Panc1 (cell line): ENCODE measurements around the gene MSH2. TPM values are rescaled to one million over a fixed set of nuclear protein-coding genes. Genes with fewer than 3 reads are reported as not detected.
A peak's percentile ranks its signal among the peaks of the same experiment; 100 is the strongest.

Experiments used
- ATAC-seq: fragments of 200-7000 bp; cut with Tn5 transposase; 2 replicates; pipeline ENCODE4 v1.9.1; 2020; ENCODE audit warnings: mild to moderate bottlenecking, moderate library complexity
- Bru-seq: library from RNA; stranded (reverse); fragments of 400-500 nt; gene quantifications from one replicate; lab custom pipeline; 2021; lab: Mats Ljungman, UMichigan
- BruChase-seq, 2 experiments: library from RNA; stranded (reverse); fragments of 400-500 nt; gene quantifications; one replicate each; lab custom pipeline; 2021; lab: Mats Ljungman, UMichigan
- BruUV-seq: library from RNA; stranded (reverse); fragments of 400-500 nt; replicated peaks from 2 replicates; lab custom pipeline; 2021; lab: Mats Ljungman, UMichigan
- CTCF ChIA-PET: fragments of 300-600 bp; sonication (Branson Sonifier 250); formaldehyde crosslinking; loops from one replicate; lab custom pipeline; 2022; ENCODE audit warnings: antibody characterized with exemption; lab: Charles Lee
- POLR2A ChIA-PET: fragments of 300-600 bp; sonication (Branson Sonifier 250); formaldehyde crosslinking; loops from one replicate; lab custom pipeline; 2022; ENCODE audit warnings: antibody characterized with exemption; lab: Charles Lee
- DNase-seq: peaks from one replicate; pipeline ENCODE4 v3.0.0-alpha.2; 2010; ENCODE audit warnings: low read depth, low spot score
- H3K27ac ChIP-seq: 2 replicates; pipeline ENCODE4 v1.5.1; 2011; ENCODE audit warnings: mild to moderate bottlenecking, low read length, inconsistent platforms
- H3K27me3 ChIP-seq: fragments of 200-500 bp; sonication (Bioruptor generic); 2 replicates; pipeline ENCODE4 v1.6.0; 2014; ENCODE audit warnings: low read length, inconsistent platforms; ENCODE audit not compliant: control insufficient read depth, insufficient read depth
- H3K36me3 ChIP-seq: fragments of 200-500 bp; sonication (Bioruptor generic); 2 replicates; pipeline ENCODE4 v1.5.1; 2014; ENCODE audit warnings: inconsistent platforms, mild to moderate bottlenecking, low read length, moderate library complexity; ENCODE audit not compliant: control insufficient read depth, insufficient read depth
- H3K4me1 ChIP-seq: 2 replicates; pipeline ENCODE4 v1.5.1; 2011; ENCODE audit warnings: inconsistent platforms, mild to moderate bottlenecking, low read length, moderate library complexity; ENCODE audit not compliant: control insufficient read depth, insufficient read depth
- H3K4me3 ChIP-seq, 2 experiments: 2 replicates each; pipeline ENCODE4 v1.5.1; 2011 to 2012; ENCODE audit warnings: low read depth in 2 of 2, low read length in 2 of 2, mild to moderate bottlenecking in 2 of 2, inconsistent platforms in 1 of 2, moderate library complexity in 1 of 2
- H3K9me3 ChIP-seq: fragments of 200-500 bp; sonication (Bioruptor generic); 2 replicates; pipeline ENCODE4 v1.5.1; 2014; ENCODE audit warnings: low read depth, mild to moderate bottlenecking, inconsistent platforms, low read length, moderate library complexity; ENCODE audit not compliant: control insufficient read depth, insufficient read depth
- CTCF ChIP-seq: fragments of 450-650 bp; IDR thresholded peaks from 2 replicates; pipeline ENCODE4 v1.5.1; 2017; ENCODE audit warnings: mild to moderate bottlenecking
- POLR2AphosphoS5 ChIP-seq: IDR thresholded peaks from 2 replicates; pipeline ENCODE4 v1.6.1; 2012; ENCODE audit warnings: mild to moderate bottlenecking, low read depth, low read length, moderate library complexity
- REST ChIP-seq, 2 experiments: IDR thresholded peaks; 2 replicates each; pipeline ENCODE4 v1.6.1; 2011 to 2012; ENCODE audit warnings: low read depth in 2 of 2, control low read depth in 1 of 2, low read length in 1 of 2, mild to moderate bottlenecking in 1 of 2, moderate library complexity in 1 of 2; ENCODE audit not compliant: insufficient read depth in 1 of 2
- SIN3A ChIP-seq: IDR thresholded peaks from 2 replicates; pipeline ENCODE4 v1.6.1; 2012; ENCODE audit warnings: low read depth, mild to moderate bottlenecking, low read length, moderate library complexity, borderline replicate concordance; ENCODE audit not compliant: insufficient read depth
- TCF7L2 ChIP-seq: IDR thresholded peaks from 2 replicates; pipeline ENCODE4 v1.6.1; 2011; ENCODE audit warnings: mild to moderate bottlenecking, low read depth, low read length, inconsistent platforms
- in situ Hi-C: cut with HindIII; loops from 2 replicates; pipeline ENCODE4 v1.10.0; 2016; ENCODE audit warnings: low sequenced_read_pairs, low pct_unique_long_range_greater_than_20kb
- intact Hi-C: fragments of 100-400 bp; cut with micrococcal nuclease; formaldehyde crosslinking; loops from one replicate; pipeline ENCODE4 v1.10.0; 2022; ENCODE audit not compliant: unreplicated experiment
- long read RNA-seq: library from polyadenylated mRNA; unstranded; transcript quantifications from one replicate; pipeline ENCODE4 v2.0.0, GENCODE V29; 2021; ENCODE audit not compliant: unreplicated experiment
- polyA plus RNA-seq: library from polyadenylated mRNA; unstranded; fragments of >200 nt; gene quantifications from one replicate; pipeline ENCODE4 v1.2.1, GENCODE V29; 2012; ENCODE audit warnings: missing spikeins; ENCODE audit not compliant: insufficient read length
- total RNA-seq: library from RNA; stranded (reverse); gene quantifications from one replicate; pipeline ENCODE4 v1.2.1, GENCODE V29; 2021; ENCODE audit not compliant: unreplicated experiment

The MSH2 gene
- total RNA-seq (72.2 TPM), Bru-seq, nascent RNA (percentile 71 among the genes with signal in this experiment), BruChase-seq, experiment 1, labeled RNA remaining after a 2-hour chase (percentile 69 among the genes with signal in this experiment), BruChase-seq, experiment 2, labeled RNA remaining after a 6-hour chase (percentile 81 among the genes with signal in this experiment)
- 29.7 TPM for polyA plus RNA-seq
- long read RNA-seq, transcript MSH2-201 (16 exons, 3,307 nt) = major isoform, 171 of 195 reads
- long read RNA-seq, partial matches to known transcripts = 12 of 195 reads
- long read RNA-seq, other reads (novel, unspliced or antisense) = 12 of 195 reads

- in situ Hi-C loops (no loop called here), intact Hi-C loops (no loop called here)
- DNase-seq (peak; percentile 67), ATAC-seq (peak; percentile 97)
- no TSS peak for BruUV-seq
- POLR2A ChIA-PET = interaction anchor here (0.5 to 0.7 kb wide), 7 partner anchors 9 to 234 kb away, joined by 3 to 15 read pairs (median 5); no protein-coding TSS in a partner anchor
- H3K27ac ChIP-seq = peak within 1 kb of the TSS; percentile 84
- H3K36me3 ChIP-seq = no peaks in the 10 kb centered on the region; the same call in 1 of the 2 replicates
- no peaks in the 10 kb centered on the region for H3K27me3 ChIP-seq
- no peaks in the 10 kb centered on the region for H3K9me3 ChIP-seq
- H3K4me1 ChIP-seq = no peaks in the 10 kb centered on the region; the same call in 1 of the 2 replicates
- TF ChIP-seq POLR2AphosphoS5 (peak; percentile 90), CTCF (no peak), REST (IDR thresholded peaks at IDR 0.05; ENCODE audit: insufficient read depth in 1 of 2, low read depth in 2 of 2, low read length in 1 of 2) (no peak), TCF7L2 (no peak), SIN3A (0 out of 2 replicates have a peak, but pooled peaks have one; percentile 24)
- CTCF ChIA-PET = interaction anchor here (0.6 to 1.1 kb wide), 3 partner anchors 22 to 68 kb away, joined by 3 to 9 read pairs (median 5); no protein-coding TSS in a partner anchor
- peak within 1 kb of the TSS; percentile 76 to 85 for H3K4me3 ChIP-seq
Observed at GRCh38 chr2:47402805-47403608, at the start of gene MSH2. Gene MSH2 (plus strand): TSS chr2:47403156. CDS start chr2:47403192, 36 bp downstream.

GRCh38 chr2:47354013-47354847 lies 48.7 kb upstream of the MSH2 start:
- H3K27me3 ChIP-seq = no peaks in the 10 kb centered on the region
- TF ChIP-seq CTCF (no peak), REST (IDR thresholded peaks at IDR 0.05; ENCODE audit: insufficient read depth in 1 of 2, low read depth in 2 of 2, low read length in 1 of 2) (no peak), TCF7L2 (no peak), POLR2AphosphoS5 (no peak), SIN3A (no peak)
- intact Hi-C loops (no loop called here), in situ Hi-C loops (no loop called here)
- ATAC-seq = peak; percentile 60; the same call in 1 of the 2 replicates
- peak overlapping the region; percentile 27; the same call in 1 of the 2 replicates for H3K27ac ChIP-seq
- no peak overlapping the region for H3K4me3 ChIP-seq
- H3K4me1 ChIP-seq = peaks cover 7% of the 10 kb centered on the region; the same call in 1 of the 2 replicates
- H3K9me3 ChIP-seq = no peaks in the 10 kb centered on the region
- H3K36me3 ChIP-seq = no peaks in the 10 kb centered on the region
- no peak for DNase-seq
- BruUV-seq = no TSS peak
- ChIA-PET POLR2A (interaction anchor here (0.6 kb wide), 1 partner anchor 49 kb away, joined by 3 read pairs; the partner anchor contains the start of gene MSH2), CTCF (no interaction called here)
